Stimulated activated naive CD8-positive, alpha-beta T cell treated with anti-CD3 and anti-CD28 coated beads, Interleukin-15, Interleukin-2, amounts not matched to agents 100 ng/mL and 50 ng/mL, for 24 hours (primary cell): ENCODE measurements around the gene DNLZ.

Source experiments
- H3K27ac Mint-ChIP-seq: one replicate; pipeline ENCODE4 v1.8.0; 2021; ENCODE audit warnings: mild to moderate bottlenecking, mixed read lengths
- H3K27me3 Mint-ChIP-seq: one replicate; pipeline ENCODE4 v1.8.0; 2021; ENCODE audit warnings: mixed read lengths
- H3K36me3 Mint-ChIP-seq: one replicate; pipeline ENCODE4 v1.8.0; 2021; ENCODE audit warnings: low read depth, mixed read lengths
- H3K4me1 Mint-ChIP-seq: one replicate; pipeline ENCODE4 v1.8.0; 2021; ENCODE audit warnings: low read depth, mixed read lengths
- H3K4me3 Mint-ChIP-seq: one replicate; pipeline ENCODE4 v1.8.0; 2021; ENCODE audit warnings: mild to moderate bottlenecking, mixed read lengths
- H3K9me3 Mint-ChIP-seq: one replicate; pipeline ENCODE4 v1.8.0; 2021; ENCODE audit warnings: mixed read lengths

Gene DNLZ

GRCh38 chr9:136351252-136351800 lies 12.2 kb downstream of the DNLZ start:
- H3K4me1 Mint-ChIP-seq: peaks cover 3% of the 10 kb centered on the region
- H3K27me3 Mint-ChIP-seq: no peaks in the 10 kb centered on the region
- no peaks in the 10 kb centered on the region for H3K36me3 Mint-ChIP-seq
- no peaks in the 10 kb centered on the region for H3K9me3 Mint-ChIP-seq
- H3K27ac Mint-ChIP-seq: no peak overlapping the region
- H3K4me3 Mint-ChIP-seq: no peak overlapping the region

- H3K9me3 Mint-ChIP-seq: no peaks in the 10 kb centered on the region
- no peaks in the 10 kb centered on the region for H3K36me3 Mint-ChIP-seq
- no peaks in the 10 kb centered on the region for H3K27me3 Mint-ChIP-seq
Observed at GRCh38 chr9:136349546-136349945, 14.0 kb downstream of the DNLZ start.

GRCh38 chr9:136348691-136349090 lies 14.9 kb downstream of the DNLZ start:
- Mint-ChIP-seq H3K36me3 (no peaks in the 10 kb centered on the region), H3K4me1 (no peaks in the 10 kb centered on the region), H3K4me3 (no peak overlapping the region), H3K27me3 (no peaks in the 10 kb centered on the region), H3K27ac (no peak overlapping the region), H3K9me3 (no peaks in the 10 kb centered on the region)

More at GRCh38 chr9:136349546-136349945, 14.0 kb downstream of the DNLZ start:
- H3K27ac Mint-ChIP-seq: no peak overlapping the region
- H3K4me1 Mint-ChIP-seq: peaks cover under 1% of the 10 kb centered on the region
- H3K4me3 Mint-ChIP-seq: no peak overlapping the region

- Mint-ChIP-seq H3K27me3 (no peaks in the 10 kb centered on the region), H3K36me3 (no peaks in the 10 kb centered on the region), H3K4me1 (no peaks in the 10 kb centered on the region), H3K4me3 (no peak overlapping the region), H3K27ac (no peak overlapping the region), H3K9me3 (no peaks in the 10 kb centered on the region)
Observed at GRCh38 chr9:136347472-136348256, 15.9 kb downstream of the DNLZ start.

- Mint-ChIP-seq H3K4me1 (no peaks in the 10 kb centered on the region), H3K27me3 (no peaks in the 10 kb centered on the region), H3K4me3 (no peak overlapping the region), H3K27ac (no peak overlapping the region), H3K9me3 (no peaks in the 10 kb centered on the region), H3K36me3 (no peaks in the 10 kb centered on the region)
Observed at GRCh38 chr9:136346927-136347465, 16.5 kb downstream of the DNLZ start.

- Mint-ChIP-seq H3K9me3 (no peaks in the 10 kb centered on the region), H3K27me3 (no peaks in the 10 kb centered on the region), H3K4me3 (no peak overlapping the region), H3K4me1 (no peaks in the 10 kb centered on the region), H3K27ac (no peak overlapping the region), H3K36me3 (no peaks in the 10 kb centered on the region)
Observed at GRCh38 chr9:136346157-136346481, 17.4 kb downstream of the DNLZ start.

GRCh38 chr9:136345281-136346156 lies 18.0 kb downstream of the DNLZ start:
- no peak overlapping the region for H3K27ac Mint-ChIP-seq
- H3K27me3 Mint-ChIP-seq: no peaks in the 10 kb centered on the region
- H3K36me3 Mint-ChIP-seq: no peaks in the 10 kb centered on the region
- H3K9me3 Mint-ChIP-seq: no peaks in the 10 kb centered on the region
- H3K4me1 Mint-ChIP-seq: no peaks in the 10 kb centered on the region
- H3K4me3 Mint-ChIP-seq: no peak overlapping the region

GRCh38 chr9:136344544-136345280 lies 18.8 kb downstream of the DNLZ start:
- no peak overlapping the region for H3K4me3 Mint-ChIP-seq
- no peaks in the 10 kb centered on the region for H3K4me1 Mint-ChIP-seq
- no peaks in the 10 kb centered on the region for H3K27me3 Mint-ChIP-seq
- no peak overlapping the region for H3K27ac Mint-ChIP-seq
- no peaks in the 10 kb centered on the region for H3K36me3 Mint-ChIP-seq
- no peaks in the 10 kb centered on the region for H3K9me3 Mint-ChIP-seq

GRCh38 chr9:136343884-136344269 lies 19.7 kb downstream of the DNLZ start:
- H3K9me3 Mint-ChIP-seq: no peaks in the 10 kb centered on the region
- H3K4me3 Mint-ChIP-seq: no peak overlapping the region
- no peaks in the 10 kb centered on the region for H3K4me1 Mint-ChIP-seq
- no peaks in the 10 kb centered on the region for H3K36me3 Mint-ChIP-seq
- H3K27ac Mint-ChIP-seq: no peak overlapping the region
- no peaks in the 10 kb centered on the region for H3K27me3 Mint-ChIP-seq

GRCh38 chr9:136343121-136343883 lies 20.2 kb downstream of the DNLZ start:
- Mint-ChIP-seq H3K36me3 (no peaks in the 10 kb centered on the region), H3K27me3 (no peaks in the 10 kb centered on the region), H3K4me1 (no peaks in the 10 kb centered on the region), H3K9me3 (no peaks in the 10 kb centered on the region), H3K27ac (no peak overlapping the region), H3K4me3 (no peak overlapping the region)

GRCh38 chr9:136342181-136343120 lies 21.1 kb downstream of the DNLZ start:
- H3K4me3 Mint-ChIP-seq: no peak overlapping the region
- H3K36me3 Mint-ChIP-seq: no peaks in the 10 kb centered on the region
- H3K27ac Mint-ChIP-seq: no peak overlapping the region
- no peaks in the 10 kb centered on the region for H3K27me3 Mint-ChIP-seq
- H3K4me1 Mint-ChIP-seq: no peaks in the 10 kb centered on the region
- no peaks in the 10 kb centered on the region for H3K9me3 Mint-ChIP-seq

GRCh38 chr9:136341769-136342168 lies 21.8 kb downstream of the DNLZ start:
- H3K36me3 Mint-ChIP-seq: no peaks in the 10 kb centered on the region
- H3K27ac Mint-ChIP-seq: no peak overlapping the region
- no peaks in the 10 kb centered on the region for H3K27me3 Mint-ChIP-seq
- no peaks in the 10 kb centered on the region for H3K4me1 Mint-ChIP-seq
- H3K4me3 Mint-ChIP-seq: no peak overlapping the region
- no peaks in the 10 kb centered on the region for H3K9me3 Mint-ChIP-seq

GRCh38 chr9:136341042-136341655 lies 22.4 kb downstream of the DNLZ start:
- Mint-ChIP-seq H3K27ac (no peak overlapping the region), H3K27me3 (no peaks in the 10 kb centered on the region)

More at GRCh38 chr9:136341042-136341655, 22.4 kb downstream of the DNLZ start:
- H3K4me1 Mint-ChIP-seq: no peaks in the 10 kb centered on the region
- H3K36me3 Mint-ChIP-seq: no peaks in the 10 kb centered on the region
- no peak overlapping the region for H3K4me3 Mint-ChIP-seq
- no peaks in the 10 kb centered on the region for H3K9me3 Mint-ChIP-seq
